Measurements from ENCODE around the gene SENP6.
"Not testable (repeated sequence)": the region's sequence is repeated elsewhere in the genome, so short reads cannot be mapped to it uniquely, and the experiment has no call there.

The SENP6 gene

GRCh38 chr6:75601304-75602245, at the start of gene SENP6:
Gene SENP6, plus strand, starts transcription at chr6:75601880. Its CDS starts 645 bp downstream, at chr6:75602525.
- peak; percentile 25 to 66 for DNase-seq

GRCh38 chr6:75556240-75556639, 45.4 kb upstream of the SENP6 start:
- no peak for DNase-seq

- no peak for DNase-seq
These were observed 44.6 kb upstream of the SENP6 start for GRCh38 chr6:75557068-75557467.

- DNase-seq = peak; percentile 5 to 55
These were observed 38.6 kb upstream of the SENP6 start for GRCh38 chr6:75563032-75563431.

- no peak for DNase-seq
These were observed 35.4 kb upstream of the SENP6 start for GRCh38 chr6:75566137-75566767.

- DNase-seq = no peak
These were observed 33.6 kb upstream of the SENP6 start for GRCh38 chr6:75568100-75568499.

- no peak for DNase-seq
These were observed 32.7 kb upstream of the SENP6 start for GRCh38 chr6:75568965-75569364.

GRCh38 chr6:75570671-75571070, 31.0 kb upstream of the SENP6 start:
- not testable (repeated sequence) for DNase-seq

GRCh38 chr6:75572072-75572471, 29.6 kb upstream of the SENP6 start:
- DNase-seq = no peak

- DNase-seq = no peak
These were observed 21.7 kb upstream of the SENP6 start for GRCh38 chr6:75579951-75580350.

- DNase-seq = no peak
These were observed 20.4 kb upstream of the SENP6 start for GRCh38 chr6:75581231-75581630.

- not testable (repeated sequence) for DNase-seq
These were observed 17.1 kb upstream of the SENP6 start for GRCh38 chr6:75584552-75584951.

GRCh38 chr6:75588948-75589347, 12.7 kb upstream of the SENP6 start:
- no peak for DNase-seq

- DNase-seq = no peak
These were observed 11.3 kb upstream of the SENP6 start for GRCh38 chr6:75590370-75590769.

- DNase-seq = not testable (repeated sequence)
These were observed 5.3 kb upstream of the SENP6 start for GRCh38 chr6:75596380-75596779.

GRCh38 chr6:75600768-75601167, 912 bp upstream of the SENP6 start:
- no peak for DNase-seq

- peak in 1 of 2 experiments; percentile 32 for DNase-seq
These were observed 796 bp downstream of the SENP6 start for GRCh38 chr6:75602246-75603105.

GRCh38 chr6:75603106-75603420, 1.4 kb downstream of the SENP6 start:
- DNase-seq = no peak

GRCh38 chr6:75604294-75604693, 2.6 kb downstream of the SENP6 start:
- DNase-seq = no peak

- DNase-seq = no peak
These were observed 4.0 kb downstream of the SENP6 start for GRCh38 chr6:75605635-75606034.

- DNase-seq = no peak
These were observed 6.6 kb downstream of the SENP6 start for GRCh38 chr6:75608304-75608703.

- no peak for DNase-seq
These were observed 7.4 kb downstream of the SENP6 start for GRCh38 chr6:75608956-75609533.
